Adrenal gland (tissue), 5 donors: ENCODE data around the gene ALOX15B.

Experiments
- CTCF ChIP-seq, 6 experiments: fragments of 450-650 bp in 4 of 6; fragments of 200-600 bp in 2 of 6; sonication (generic) in 1 of 6; IDR thresholded peaks; 1 replicate in 5 of 6; 2 replicates in 1 of 6; pipeline versions ENCODE4 v1.5.1 to v1.8.0; 2016 to 2021; ENCODE audit warnings: antibody characterized with exemption in 6 of 6, mild to moderate bottlenecking in 2 of 6, moderate library complexity in 1 of 6
- POLR2A ChIP-seq, 2 donors: fragments of 450-650 bp; IDR thresholded peaks; one replicate each; pipeline ENCODE4 v1.6.1; 2017; ENCODE audit warnings: antibody characterized with exemption in 2 of 2, mild to moderate bottlenecking in 2 of 2, moderate library complexity in 1 of 2
- donor health status: DM: no; HTN: no; CAD: no.

- TF ChIP-seq CTCF (IDR thresholded peaks at IDR 0.05) (no peak), POLR2A (IDR thresholded peaks at IDR 0.05) (no peak)
These were observed 42.0 kb downstream of the ALOX15B start for GRCh38 chr17:8080799-8081219.
